Suppressor macrophage (primary cell): ENCODE data around the gene WDHD1.
A peak's percentile ranks its signal among the peaks of the same experiment; 100 is the strongest.
"Not testable (repeated sequence)": the region's sequence is repeated elsewhere in the genome, so short reads cannot be mapped to it uniquely, and the experiment has no call there.

Experiments used
- DNase-seq, 4 experiments: peaks; one replicate each; pipeline ENCODE4 v3.0.0-alpha.2; 2020 to 2022

The WDHD1 gene

GRCh38 chr14:55045087-55045486, 18.2 kb upstream of the WDHD1 start:
- DNase-seq: no peak

GRCh38 chr14:55043528-55043927, 16.6 kb upstream of the WDHD1 start:
- no peak for DNase-seq

GRCh38 chr14:55038708-55039107, 11.8 kb upstream of the WDHD1 start:
- DNase-seq: no peak

- DNase-seq: not testable (repeated sequence)
Observed at GRCh38 chr14:55037995-55038394, 11.1 kb upstream of the WDHD1 start.

GRCh38 chr14:55031190-55031589, 4.3 kb upstream of the WDHD1 start:
- no peak for DNase-seq

- DNase-seq: no peak
Observed at GRCh38 chr14:55028476-55028875, 1.6 kb upstream of the WDHD1 start.

GRCh38 chr14:55028066-55028465, 1.2 kb upstream of the WDHD1 start:
- peak; percentile 9 to 30 (median 23) for DNase-seq

GRCh38 chr14:55026441-55026792, 482 bp downstream of the WDHD1 start:
- peak in 1 of 4 experiments; percentile 27 for DNase-seq

- no peak for DNase-seq
Observed at GRCh38 chr14:55025948-55026347, 951 bp downstream of the WDHD1 start.

GRCh38 chr14:55024365-55024764, 2.5 kb downstream of the WDHD1 start:
- not testable (repeated sequence) for DNase-seq

- peak in 2 of 4 experiments; percentile 28 to 43 for DNase-seq
Observed at GRCh38 chr14:55019968-55020554, 6.8 kb downstream of the WDHD1 start.

GRCh38 chr14:55015006-55015405, 11.9 kb downstream of the WDHD1 start:
- no peak for DNase-seq

GRCh38 chr14:55005071-55005470, 21.8 kb downstream of the WDHD1 start:
- no peak for DNase-seq

- peak; percentile 9 to 69 (median 46) for DNase-seq
Observed at GRCh38 chr14:55000381-55000780, 26.5 kb downstream of the WDHD1 start.

- DNase-seq: no peak
Observed at GRCh38 chr14:54985156-54985555, 41.7 kb downstream of the WDHD1 start.

GRCh38 chr14:54981698-54982097, 45.2 kb downstream of the WDHD1 start:
- DNase-seq: peak in 2 of 4 experiments; percentile 23 to 57

- DNase-seq: no peak
Observed at GRCh38 chr14:54979039-54979438, 47.9 kb downstream of the WDHD1 start.

GRCh38 chr14:54976316-54976715, 50.6 kb downstream of the WDHD1 start:
- peak in 2 of 4 experiments; percentile 28 to 44 for DNase-seq

GRCh38 chr14:54975856-54976255, 51.0 kb downstream of the WDHD1 start:
- DNase-seq: peak in 3 of 4 experiments; percentile 2 to 16 (median 5)

- DNase-seq: no peak
Observed at GRCh38 chr14:54974788-54975414, 52.0 kb downstream of the WDHD1 start.

GRCh38 chr14:54967496-54967895, 59.4 kb downstream of the WDHD1 start:
- DNase-seq: no peak

GRCh38 chr14:54955143-54955542, 71.8 kb downstream of the WDHD1 start:
- no peak for DNase-seq

- not testable (repeated sequence) for DNase-seq
Observed at GRCh38 chr14:54953609-54954008, 73.3 kb downstream of the WDHD1 start.

- not testable (repeated sequence) for DNase-seq
Observed at GRCh38 chr14:54952803-54953202, 74.1 kb downstream of the WDHD1 start.

- DNase-seq: no peak
Observed at GRCh38 chr14:54947230-54947629, 79.7 kb downstream of the WDHD1 start.
